Ishikawa (cell line): ENCODE results near the gene PIGN.

Source experiments
- CEBPB ChIP-seq: IDR thresholded peaks from 2 replicates; pipeline ENCODE4 v1.6.1; 2012
- CREB1 ChIP-seq: IDR thresholded peaks from 2 replicates; pipeline ENCODE4 v1.6.1; 2012; ENCODE audit warnings: low read depth
- EGR1 ChIP-seq: IDR thresholded peaks from 2 replicates; pipeline ENCODE4 v1.6.1; 2012
- EP300 ChIP-seq: IDR thresholded peaks from 2 replicates; pipeline ENCODE4 v1.6.1; 2012; ENCODE audit warnings: borderline replicate concordance
- FOXM1 ChIP-seq: IDR thresholded peaks from 2 replicates; pipeline ENCODE4 v1.6.1; 2012; ENCODE audit warnings: low read depth, borderline replicate concordance
- MAX ChIP-seq: IDR thresholded peaks from 2 replicates; pipeline ENCODE4 v1.6.1; 2012
- NFIC ChIP-seq: IDR thresholded peaks from 2 replicates; pipeline ENCODE4 v1.6.1; 2012
- RAD21 ChIP-seq: IDR thresholded peaks from 2 replicates; pipeline ENCODE4 v1.6.1; 2012; ENCODE audit warnings: low read depth
- TAF1 ChIP-seq: IDR thresholded peaks from 2 replicates; pipeline ENCODE4 v1.6.1; 2012; ENCODE audit warnings: low read depth, mild to moderate bottlenecking
- TCF12 ChIP-seq: IDR thresholded peaks from 2 replicates; pipeline ENCODE4 v1.6.1; 2012; ENCODE audit warnings: low read depth
- TEAD4 ChIP-seq: IDR thresholded peaks from 2 replicates; pipeline ENCODE4 v1.6.1; 2012
- YY1 ChIP-seq: IDR thresholded peaks from 2 replicates; pipeline ENCODE4 v1.6.1; 2012; ENCODE audit warnings: low read depth
- ZBTB7A ChIP-seq: IDR thresholded peaks from 2 replicates; pipeline ENCODE4 v1.6.1; 2012; ENCODE audit warnings: low read depth
- TF ChIP-seq, protein P1 (sequence below): IDR thresholded peaks from 2 replicates; pipeline ENCODE4 v1.6.1; 2012
- TF ChIP-seq, protein P2 (sequence below): IDR thresholded peaks from 2 replicates; pipeline ENCODE4 v1.6.1; 2012; ENCODE audit warnings: low read depth, mild to moderate bottlenecking

The PIGN gene

DNA sequence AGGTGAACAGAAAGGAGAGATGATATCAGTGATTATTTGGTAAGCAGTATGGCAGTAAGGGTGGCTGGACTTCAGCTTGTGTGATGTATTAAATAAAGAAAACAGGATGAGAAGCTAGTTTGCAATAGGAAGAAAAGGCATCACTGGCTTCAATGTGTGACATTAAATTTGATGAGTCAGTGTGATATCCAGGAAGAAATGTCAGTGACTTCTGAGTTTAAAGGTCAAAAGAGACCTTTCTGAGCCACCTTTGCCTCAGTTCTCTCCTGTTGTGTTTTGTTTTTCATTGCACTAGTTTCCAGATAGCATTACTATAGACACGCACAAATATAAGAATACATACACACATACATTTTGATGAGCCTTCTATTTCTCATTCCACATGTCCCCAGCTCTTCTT is 105.6 kb downstream of the PIGN start:
- no peak for TF ChIP-seq EGR1
- no peak for TF ChIP-seq TCF12
- TF ChIP-seq, protein P1, sequence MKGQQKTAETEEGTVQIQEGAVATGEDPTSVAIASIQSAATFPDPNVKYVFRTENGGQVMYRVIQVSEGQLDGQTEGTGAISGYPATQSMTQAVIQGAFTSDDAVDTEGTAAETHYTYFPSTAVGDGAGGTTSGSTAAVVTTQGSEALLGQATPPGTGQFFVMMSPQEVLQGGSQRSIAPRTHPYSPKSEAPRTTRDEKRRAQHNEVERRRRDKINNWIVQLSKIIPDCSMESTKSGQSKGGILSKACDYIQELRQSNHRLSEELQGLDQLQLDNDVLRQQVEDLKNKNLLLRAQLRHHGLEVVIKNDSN, result no peak
- no peak for TF ChIP-seq CEBPB
- no peak for TF ChIP-seq RAD21
- no peak for TF ChIP-seq MAX
- no peak for TF ChIP-seq ZBTB7A
- TF ChIP-seq CREB1, result no peak
- no peak for TF ChIP-seq TEAD4
- no peak for TF ChIP-seq YY1
- no peak for TF ChIP-seq NFIC
- TF ChIP-seq FOXM1, result no peak
- no peak for TF ChIP-seq TAF1
- no peak for TF ChIP-seq EP300

- TF ChIP-seq EGR1 (no peak), NFIC (no peak), MAX (no peak), CREB1 (no peak), TAF1 (no peak), ZBTB7A (no peak), TCF12 (no peak)
- TF ChIP-seq, protein P1, result no peak
Measured at GRCh38 chr18:62080172-62080900, 106.5 kb downstream of the PIGN start.

DNA sequence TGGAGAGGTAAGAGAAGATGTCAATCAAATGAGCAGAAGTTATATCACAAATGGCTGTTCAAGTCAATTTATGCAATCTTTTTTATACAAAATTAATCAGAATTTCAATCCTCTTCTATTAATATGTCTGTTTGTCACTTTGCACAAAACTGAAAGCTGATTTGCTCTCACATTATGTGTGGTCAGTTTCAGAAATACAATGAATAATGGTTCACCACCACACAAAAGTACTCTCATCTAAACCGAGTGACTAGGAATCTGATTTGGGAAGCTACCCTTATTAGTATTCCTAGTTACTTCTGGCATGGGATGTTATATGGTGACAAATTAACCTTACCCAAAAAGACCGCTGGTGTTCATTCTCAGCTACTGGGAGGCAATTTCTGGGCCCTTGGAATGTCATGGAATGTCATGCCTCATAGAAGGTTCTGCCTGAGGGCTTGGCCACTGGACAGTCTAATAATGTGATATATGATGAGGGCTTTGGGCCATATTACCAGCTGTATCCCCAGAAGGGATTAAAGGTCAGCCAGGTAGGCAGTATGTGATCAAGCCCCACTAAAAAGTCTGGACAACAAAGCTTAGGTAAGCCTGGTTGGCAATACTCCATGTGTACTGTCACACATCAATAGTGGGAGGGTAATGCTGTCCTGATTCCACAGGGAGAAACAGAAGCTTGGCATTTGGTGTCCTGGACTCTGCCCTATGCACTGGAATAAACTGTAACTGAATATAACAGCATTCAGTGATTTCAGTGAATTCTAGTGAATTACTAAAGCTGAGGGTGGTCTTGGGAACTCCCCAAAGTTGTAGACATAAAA is 113.2 kb downstream of the PIGN start:
- TF ChIP-seq TEAD4, result no peak
- TF ChIP-seq CEBPB, result no peak
- no peak for TF ChIP-seq RAD21
- TF ChIP-seq, protein P2, sequence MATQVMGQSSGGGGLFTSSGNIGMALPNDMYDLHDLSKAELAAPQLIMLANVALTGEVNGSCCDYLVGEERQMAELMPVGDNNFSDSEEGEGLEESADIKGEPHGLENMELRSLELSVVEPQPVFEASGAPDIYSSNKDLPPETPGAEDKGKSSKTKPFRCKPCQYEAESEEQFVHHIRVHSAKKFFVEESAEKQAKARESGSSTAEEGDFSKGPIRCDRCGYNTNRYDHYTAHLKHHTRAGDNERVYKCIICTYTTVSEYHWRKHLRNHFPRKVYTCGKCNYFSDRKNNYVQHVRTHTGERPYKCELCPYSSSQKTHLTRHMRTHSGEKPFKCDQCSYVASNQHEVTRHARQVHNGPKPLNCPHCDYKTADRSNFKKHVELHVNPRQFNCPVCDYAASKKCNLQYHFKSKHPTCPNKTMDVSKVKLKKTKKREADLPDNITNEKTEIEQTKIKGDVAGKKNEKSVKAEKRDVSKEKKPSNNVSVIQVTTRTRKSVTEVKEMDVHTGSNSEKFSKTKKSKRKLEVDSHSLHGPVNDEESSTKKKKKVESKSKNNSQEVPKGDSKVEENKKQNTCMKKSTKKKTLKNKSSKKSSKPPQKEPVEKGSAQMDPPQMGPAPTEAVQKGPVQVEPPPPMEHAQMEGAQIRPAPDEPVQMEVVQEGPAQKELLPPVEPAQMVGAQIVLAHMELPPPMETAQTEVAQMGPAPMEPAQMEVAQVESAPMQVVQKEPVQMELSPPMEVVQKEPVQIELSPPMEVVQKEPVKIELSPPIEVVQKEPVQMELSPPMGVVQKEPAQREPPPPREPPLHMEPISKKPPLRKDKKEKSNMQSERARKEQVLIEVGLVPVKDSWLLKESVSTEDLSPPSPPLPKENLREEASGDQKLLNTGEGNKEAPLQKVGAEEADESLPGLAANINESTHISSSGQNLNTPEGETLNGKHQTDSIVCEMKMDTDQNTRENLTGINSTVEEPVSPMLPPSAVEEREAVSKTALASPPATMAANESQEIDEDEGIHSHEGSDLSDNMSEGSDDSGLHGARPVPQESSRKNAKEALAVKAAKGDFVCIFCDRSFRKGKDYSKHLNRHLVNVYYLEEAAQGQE, result no peak
- TF ChIP-seq EGR1, result no peak
- no peak for TF ChIP-seq ZBTB7A
- TF ChIP-seq TAF1, result no peak
- TF ChIP-seq EP300, result no peak
- TF ChIP-seq, protein P1, result no peak
- no peak for TF ChIP-seq TCF12
- no peak for TF ChIP-seq NFIC
- no peak for TF ChIP-seq FOXM1

GRCh38 chr18:62072370-62072769 is 114.5 kb downstream of the PIGN start:
- TF ChIP-seq MAX (no peak), TEAD4 (no peak), NFIC (no peak), EP300 (no peak), YY1 (no peak), CREB1 (no peak), ZBTB7A (no peak), TCF12 (no peak), RAD21 (no peak), TAF1 (no peak), EGR1 (no peak), CEBPB (no peak), FOXM1 (no peak)
- TF ChIP-seq, protein P2, result no peak
- TF ChIP-seq, protein P1, result no peak
